GM12892 (cell line): ENCODE measurements around the gene FN1.

Source experiments
- POLR2A ChIP-seq: IDR thresholded peaks from 2 replicates; pipeline ENCODE4 v1.6.1; 2011; ENCODE audit warnings: low read depth, low read length, control low read depth
- TAF1 ChIP-seq: IDR thresholded peaks from 2 replicates; pipeline ENCODE4 v1.6.1; 2011; ENCODE audit warnings: low read depth, mild to moderate bottlenecking, control low read depth, low read length, borderline replicate concordance

GRCh38 chr2:215485032-215485431 is 49.2 kb upstream of the FN1 start:
- TF ChIP-seq POLR2A = no peak
- TF ChIP-seq TAF1 = no peak
